Activated CD4-positive, alpha-beta T cell treated with anti-CD3 and anti-CD28 coated beads, Interleukin-2, Interleukin-6, amounts not matched to agents 100 ng/mL and 50 ng/mL, durations not matched to agents 16 hours and 8 hours (primary cell): ENCODE measurements around the gene KCNC3.
"Not testable (repeated sequence)": the region's sequence is repeated elsewhere in the genome, so short reads cannot be mapped to it uniquely, and the experiment has no call there.

Source experiments
- DNase-seq: peaks from one replicate; pipeline ENCODE4 v3.0.0-alpha.2; 2020

Gene KCNC3

DNA sequence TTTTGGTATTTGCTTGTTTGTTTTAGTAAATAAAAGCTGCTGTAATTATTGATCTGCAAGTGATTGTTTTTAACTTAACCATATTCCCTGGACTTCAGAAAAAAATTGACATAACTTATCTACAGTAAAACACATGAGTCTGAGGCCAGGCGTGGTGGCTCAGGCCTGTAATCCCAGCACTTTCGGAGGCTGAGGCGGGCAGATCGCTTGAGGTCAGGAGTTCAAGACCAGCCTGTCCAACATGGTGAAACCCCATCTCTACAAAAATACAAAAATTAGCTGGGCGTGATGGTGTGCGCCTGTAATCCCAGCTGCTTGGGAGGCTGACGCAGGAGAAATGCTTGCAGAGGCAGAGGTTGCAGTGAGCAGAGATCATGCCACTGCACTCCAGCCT, 24.3 kb upstream of the KCNC3 start:
- DNase-seq = not testable (repeated sequence)

DNA sequence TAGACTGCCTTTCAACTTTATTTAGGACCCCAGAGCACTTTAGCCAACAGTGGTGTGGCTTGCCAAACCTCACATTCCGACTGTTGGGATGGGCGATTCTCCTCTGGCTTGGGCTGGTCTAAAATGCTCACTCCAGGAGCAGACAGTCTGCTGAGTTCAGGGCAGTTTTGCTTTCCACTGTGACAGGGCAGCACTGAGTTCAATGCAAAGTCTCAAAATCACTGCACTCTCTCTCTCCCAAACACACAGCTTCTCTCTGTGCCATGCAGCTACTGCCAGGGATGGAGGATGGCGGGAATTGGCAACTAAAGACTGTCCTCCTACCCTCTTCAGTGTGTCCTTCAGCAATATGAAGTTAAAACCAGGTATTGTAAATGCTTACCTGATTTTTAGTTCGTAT, 23.1 kb upstream of the KCNC3 start:
- DNase-seq = no peak

DNA sequence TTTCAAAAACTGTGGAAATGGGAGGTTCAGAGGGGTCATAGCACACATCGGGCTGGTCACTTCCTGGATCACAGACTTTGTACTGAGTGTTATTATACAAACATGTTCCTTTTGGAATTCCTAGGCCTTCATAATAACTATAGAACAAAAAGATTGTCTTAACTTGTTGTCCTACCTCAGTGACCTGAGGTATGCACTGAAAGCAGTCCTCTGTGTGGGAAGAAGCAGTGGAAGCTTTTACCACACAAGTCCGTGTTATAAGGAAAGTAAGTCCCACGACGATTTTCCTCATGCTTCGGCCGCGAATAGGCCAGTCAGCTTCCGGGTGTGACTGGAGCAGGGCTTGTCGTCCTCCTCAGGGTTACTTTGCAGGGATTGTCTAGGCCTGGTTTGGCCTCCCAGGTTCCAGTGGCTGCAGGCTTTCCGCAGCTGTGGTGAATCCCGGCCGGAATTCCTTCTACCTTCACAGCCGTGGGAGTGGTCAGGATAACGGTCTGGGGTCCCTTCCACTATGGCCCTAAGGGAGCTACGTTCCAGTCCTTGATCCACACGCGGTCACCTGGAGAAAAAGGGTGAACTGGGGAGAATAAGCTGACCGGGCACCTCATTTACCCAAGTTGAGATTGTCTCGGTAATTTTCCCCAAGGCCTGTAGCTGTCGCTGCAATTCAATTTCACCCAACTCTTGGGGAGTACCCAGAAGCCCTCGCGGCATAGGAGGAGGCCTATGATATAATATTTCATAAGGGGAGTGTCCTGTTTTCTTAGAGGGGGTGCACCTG, 20.3 kb upstream of the KCNC3 start:
- no peak for DNase-seq

DNA sequence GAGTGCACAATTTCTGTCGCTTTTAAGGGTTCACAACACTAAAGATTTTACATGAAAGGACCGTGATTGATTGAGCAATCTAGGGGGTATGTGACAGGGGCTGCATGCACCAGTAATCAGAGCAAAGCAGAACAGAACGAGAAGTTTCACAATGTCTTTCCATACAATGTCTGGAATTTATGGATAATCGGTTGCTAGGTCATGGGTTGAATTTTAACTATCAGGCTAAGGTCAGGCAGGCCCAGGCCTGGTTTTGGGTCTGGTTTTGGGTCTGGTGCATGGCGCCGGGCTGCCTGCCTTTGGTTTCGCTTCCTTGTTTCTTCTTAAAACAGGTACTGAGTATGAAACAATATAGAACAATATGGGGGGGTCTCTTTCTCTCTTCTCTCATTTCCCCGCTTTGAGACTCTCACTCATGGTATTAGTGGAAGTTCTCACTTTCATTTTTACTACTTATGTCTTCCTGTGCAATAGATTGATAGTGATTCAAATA, 18.0 kb upstream of the KCNC3 start:
- DNase-seq = peak; percentile 78

DNA sequence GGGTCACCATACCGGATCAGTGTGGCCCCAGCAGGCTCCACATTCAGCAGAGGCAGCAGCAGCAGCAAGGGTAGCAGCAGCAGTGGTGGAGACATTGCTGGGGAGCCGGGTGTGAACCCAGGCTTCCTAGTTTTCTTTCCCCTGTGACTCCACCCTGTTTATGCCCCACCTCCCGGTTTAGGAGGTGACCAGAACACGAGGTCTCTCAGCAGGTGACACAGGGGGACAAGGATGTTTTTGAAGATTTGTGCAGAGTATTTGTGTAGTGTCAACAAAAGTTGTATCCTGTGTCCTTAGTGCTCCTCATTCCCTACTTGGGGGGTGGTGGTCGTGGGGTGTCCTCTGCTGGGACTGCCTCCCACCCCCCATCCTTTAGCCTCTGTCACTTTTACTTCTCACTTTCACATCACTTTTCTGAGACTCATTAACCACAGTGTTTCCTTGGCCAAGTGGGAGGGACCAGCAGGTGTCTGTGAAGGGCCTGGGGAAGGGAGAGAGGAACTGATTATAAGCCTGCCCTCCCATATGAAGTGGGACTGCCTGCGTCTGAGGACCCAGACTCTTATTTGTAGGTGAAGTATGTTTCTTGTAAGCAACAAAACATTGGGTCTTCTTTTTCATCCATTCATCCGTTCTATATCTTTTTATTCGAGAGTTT, 15.6 kb upstream of the KCNC3 start:
- peak; percentile 56 for DNase-seq

DNA sequence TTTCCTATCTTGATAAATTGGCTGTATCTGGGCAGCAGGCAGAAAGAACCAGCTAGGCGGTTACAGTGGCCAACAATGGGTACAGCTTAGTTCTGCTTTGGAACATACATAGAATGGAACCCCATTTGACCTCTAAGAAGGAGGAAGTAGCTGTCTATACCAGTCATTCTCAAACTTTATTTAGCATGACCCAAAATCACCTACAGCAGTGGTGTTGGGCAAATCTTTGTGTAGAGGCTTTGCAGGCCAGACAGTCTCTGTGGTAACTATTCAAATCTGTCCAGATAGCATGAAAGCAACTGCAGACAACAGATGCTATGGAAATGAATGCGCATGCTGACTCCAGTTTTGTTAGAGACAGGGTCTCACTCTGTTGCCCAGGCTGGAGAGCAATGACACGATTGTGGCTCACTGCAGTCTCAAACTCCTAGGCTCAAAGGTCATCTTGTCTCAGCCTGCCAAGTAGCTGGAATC, 12.0 kb upstream of the KCNC3 start:
- DNase-seq = peak; percentile 53

DNA sequence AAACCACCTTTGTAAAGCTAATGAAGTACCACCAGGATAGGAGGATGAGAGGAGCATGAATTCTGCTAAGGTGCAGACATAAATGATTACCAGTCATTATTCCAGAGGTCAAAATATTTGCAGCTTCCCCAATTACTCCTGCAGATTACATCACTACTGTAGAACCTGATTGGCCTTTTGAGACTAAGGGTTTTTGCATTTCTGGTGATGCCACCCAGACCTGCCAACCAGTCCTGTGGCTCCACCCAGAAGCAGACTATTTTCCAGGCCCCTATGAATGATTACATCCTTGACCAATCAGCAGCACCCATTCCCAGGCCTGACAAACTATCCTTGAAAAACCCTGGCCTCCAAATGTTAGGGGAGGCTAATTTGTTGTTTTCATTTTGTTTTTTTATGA, 11.2 kb upstream of the KCNC3 start:
- DNase-seq = no peak

DNA sequence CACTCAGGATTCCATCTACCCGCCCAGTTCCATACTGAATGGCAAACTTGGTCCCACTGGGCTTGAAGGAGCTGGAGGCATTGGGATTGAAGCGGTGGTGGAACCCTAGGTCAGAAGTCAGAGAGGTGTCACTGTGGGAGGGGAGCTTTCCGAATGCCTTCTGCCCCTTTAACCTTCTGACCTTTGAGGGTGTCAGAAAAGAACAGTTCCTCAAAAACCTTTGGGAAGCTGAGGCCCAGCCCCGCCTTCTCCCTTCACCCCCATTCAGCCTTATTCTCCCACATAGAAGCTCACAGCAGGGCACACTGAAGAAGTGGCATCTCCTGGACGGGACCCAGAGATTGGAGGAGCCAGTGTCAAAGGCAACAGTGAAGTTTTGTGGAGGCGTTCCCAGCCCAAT, 7.9 kb upstream of the KCNC3 start:
- not testable (repeated sequence) for DNase-seq

DNA sequence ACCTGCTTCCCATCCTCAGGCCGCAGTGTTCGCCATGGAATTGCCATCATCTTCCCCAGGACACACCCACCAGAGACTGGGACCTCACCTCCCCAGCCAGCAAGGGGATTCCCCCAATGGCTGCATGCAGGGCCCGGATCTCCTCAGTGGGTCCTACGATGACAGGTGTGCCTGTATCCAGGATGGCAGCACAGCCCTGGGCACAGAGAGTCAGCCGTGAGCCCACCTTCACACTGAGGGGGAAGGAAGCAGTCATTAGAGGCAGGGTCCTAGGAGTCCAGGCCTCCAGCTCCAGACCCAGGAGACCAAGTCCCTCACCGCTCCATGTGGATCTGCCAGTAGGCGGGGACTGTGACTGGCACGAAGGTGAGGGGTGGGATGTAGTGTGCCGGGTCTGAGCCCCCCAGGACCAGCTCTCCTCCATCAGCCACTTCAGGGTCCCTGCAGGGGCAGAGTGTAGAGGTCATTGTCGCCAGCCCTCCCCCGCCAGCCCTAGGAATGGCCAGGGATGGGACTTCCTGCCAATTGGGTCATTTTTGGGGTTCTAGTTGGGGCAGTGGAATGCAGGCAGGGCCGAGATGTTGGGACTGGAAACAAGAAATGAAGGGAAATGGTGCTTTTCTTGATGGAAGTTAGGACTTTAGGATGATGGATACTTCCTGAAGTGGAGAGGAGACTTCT, 5.7 kb upstream of the KCNC3 start:
- DNase-seq = no peak

DNA sequence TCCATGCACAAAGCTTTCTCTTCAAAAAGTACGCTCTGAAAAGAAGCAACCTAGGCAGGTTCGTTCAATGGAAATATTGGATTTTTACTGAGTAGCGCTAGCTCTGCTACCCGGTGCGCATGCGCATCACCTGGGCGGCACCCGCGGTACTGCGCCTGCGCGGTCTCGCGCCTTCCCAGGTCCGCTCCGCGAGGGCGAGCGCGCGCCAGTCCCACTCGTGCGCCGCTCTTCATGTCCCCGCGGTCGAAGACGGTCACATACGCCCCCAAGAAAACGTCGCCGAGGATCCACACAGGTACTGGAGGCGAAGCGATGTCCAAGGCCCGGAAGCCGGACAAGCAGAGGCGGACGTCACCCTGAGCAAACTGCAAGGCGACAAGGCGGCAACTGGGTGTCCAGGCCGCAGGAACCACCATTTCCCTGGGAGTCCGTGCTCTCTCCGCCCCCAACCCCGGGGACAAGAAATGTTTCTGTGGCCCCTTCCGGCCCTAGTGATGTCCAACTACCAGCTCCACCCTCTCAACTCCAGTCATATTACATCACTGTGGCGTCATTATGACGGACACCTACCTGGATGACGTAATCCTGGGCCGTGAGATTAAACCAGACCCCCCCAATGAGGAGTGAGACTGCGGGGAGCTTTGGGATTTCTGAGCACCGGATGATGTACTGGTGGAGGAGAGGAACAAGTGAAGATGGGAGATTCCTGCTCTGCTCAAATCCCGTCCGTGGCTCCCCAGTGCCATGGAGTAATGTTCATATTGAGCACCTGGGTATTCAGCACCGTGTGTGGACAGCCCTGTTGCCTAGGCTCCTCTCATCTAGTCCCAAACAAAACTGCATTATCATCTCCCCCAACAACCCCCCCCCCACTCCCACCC, 4.8 kb upstream of the KCNC3 start:
- DNase-seq = peak; percentile 87

DNA sequence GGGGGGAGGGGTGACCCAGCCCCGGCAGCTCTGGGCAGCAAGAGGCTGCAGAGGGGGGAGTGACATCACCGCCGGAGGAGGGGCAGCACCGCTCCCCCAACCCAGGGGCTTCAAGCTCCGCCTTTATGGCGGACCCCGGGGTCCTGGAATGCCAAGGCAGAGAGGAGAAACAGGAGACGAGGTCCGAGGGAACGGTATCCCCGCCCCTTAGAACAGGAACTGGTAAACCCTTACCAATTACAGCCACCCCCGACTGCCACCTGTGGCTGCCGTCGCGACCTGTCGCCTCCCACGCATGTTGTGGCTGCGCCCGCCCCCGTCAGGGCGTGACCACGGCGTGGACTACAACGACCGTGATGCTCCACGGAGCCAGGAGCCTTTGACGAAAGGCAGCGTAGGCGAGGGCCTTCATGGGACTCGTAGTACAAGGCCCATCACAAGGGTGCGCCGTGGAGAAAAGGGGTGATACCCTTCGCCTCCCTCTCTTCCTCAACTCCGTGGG, 4.1 kb upstream of the KCNC3 start:
- DNase-seq = peak; percentile 95

DNA sequence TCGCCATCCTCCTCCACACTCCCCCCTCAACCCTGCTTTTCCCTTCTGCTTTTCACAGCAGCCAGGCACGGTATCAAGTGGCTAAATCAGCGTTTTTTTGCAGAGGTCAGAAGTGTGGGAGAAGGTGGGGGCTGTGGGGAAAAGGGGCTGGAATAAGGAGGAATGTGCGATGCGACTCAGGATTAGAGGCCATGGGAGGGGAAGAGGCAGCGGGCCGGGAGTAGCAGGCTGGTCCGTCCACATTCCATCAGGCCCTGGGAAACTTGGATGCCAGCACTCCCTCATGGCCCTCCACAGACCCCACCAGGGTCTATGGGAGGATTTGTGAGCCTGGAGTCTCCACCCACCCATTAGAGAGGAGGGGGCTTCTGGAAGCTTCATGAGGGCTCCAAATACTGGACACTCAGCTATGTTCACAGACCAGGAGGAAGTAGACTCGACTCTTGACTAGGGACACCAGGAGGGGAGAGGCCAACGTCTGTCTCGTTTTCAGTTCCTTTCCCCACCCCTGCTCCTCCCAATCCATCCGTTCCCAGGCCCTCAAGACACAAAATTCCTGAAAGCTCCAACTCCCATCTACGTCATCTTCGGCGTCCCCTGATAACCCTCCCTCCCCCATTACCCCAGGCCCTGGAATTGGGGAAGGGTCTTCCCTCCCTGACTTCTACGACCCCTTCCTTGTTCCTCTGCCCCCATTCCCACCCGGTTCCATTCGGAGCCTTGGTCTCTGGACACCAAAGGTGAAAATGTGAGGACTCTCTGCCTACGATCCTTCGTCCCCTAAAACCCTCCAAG, 3.3 kb upstream of the KCNC3 start:
- DNase-seq = no peak

DNA sequence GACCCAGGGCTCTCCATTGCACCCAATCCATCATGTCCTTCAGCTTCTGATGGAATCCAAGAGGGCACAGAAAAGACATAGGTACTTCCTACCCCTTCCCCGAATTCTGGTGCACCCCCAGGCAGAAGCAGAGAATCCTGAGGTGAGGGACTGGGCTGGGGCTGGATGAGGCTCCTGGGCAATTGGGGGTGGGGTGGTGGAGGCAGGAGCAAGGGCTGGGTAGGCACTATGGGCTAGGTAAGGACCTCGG, 2.7 kb upstream of the KCNC3 start:
- no peak for DNase-seq

DNA sequence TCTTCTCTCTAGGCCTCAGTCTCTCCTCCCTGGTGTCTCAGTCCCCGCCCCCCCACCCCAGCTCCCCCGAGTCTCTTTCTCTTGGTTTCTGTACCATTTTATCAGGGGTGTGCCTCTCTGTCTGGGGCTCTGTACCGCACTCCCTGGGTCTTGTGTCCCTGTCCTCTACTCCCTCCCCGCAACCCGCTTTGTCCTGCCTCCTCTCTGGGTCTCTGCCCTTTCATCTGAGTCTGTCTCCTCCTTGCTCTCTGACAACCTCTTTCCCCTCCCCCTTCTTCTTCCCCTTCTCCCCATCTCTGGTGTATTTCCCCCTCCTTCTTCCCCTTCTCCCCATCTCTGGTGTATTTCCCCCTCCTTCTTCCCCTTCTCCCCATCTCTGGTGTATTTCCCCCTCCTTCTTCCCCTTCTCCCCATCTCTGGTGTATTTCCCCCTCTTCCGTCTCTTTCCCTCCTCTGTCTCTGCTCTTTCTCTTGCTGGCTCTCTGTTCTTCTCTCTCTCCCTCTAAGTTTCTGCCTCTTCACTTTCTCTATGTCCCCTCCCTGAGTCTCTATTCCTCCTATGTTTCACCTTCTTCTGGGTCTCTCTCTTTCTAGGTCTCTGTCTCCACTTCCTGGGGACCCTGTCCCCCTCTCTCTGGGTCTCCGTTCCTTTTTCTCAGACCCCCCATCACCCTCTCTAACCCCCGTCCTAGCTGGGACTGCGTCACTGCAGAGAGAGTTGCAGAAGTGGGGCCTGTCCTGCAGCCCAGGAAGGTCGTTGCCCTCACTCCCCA, 2.2 kb upstream of the KCNC3 start:
- DNase-seq = no peak

DNA sequence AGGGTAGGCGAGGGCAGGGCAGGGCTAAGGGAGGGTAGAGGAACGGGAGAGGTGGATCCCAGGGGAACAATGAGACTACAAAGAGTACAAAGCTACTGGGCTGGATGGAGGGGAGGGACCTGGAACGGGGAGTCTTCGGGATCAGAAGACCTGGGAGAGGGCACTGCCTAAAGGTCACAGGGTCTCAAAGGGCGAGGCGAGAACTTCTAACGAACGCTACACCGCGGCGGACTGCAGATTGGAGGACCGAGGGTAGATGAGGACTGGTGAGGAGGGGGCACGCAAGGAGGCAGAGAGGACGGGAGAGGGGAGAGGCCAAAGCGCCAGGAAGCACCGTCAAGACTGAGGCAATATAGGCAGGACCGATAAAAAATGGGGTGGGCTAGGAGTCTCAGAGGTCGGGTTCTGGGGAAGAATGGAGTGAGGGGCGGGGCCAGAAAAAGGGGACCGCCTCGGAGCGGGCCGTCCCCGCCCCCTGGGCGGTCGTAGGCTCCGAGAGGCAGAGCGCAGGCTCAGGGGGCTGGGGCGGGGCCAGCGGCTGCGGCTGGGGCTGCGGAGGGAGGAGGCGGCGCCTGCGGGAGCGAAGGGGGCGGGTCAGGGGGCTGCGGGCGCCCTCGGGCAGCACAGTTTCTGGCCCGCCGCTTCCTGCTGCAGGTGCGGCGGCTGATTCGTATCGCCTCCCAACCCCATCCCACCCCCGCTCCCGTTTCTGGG, 1.3 kb upstream of the KCNC3 start:
- DNase-seq = peak; percentile 95

DNA sequence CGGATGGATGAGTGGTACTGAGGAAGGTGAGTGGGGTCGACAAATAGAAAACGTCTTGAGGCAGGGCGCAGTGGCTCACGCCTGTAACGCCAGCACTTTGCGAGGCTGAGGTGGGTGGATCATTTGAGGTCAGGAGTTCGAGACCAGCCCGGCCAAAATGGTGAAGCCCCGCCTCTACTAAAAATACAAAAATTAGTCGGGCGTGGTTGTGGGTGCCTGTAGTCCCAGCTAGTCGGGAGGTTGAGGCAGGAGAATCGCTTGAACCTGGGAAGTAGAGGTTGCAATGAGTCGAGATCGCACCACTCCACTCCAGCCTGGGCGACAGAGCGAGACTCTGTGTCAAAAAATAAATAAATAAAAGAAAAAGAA, 733 bp upstream of the KCNC3 start:
- not testable (repeated sequence) for DNase-seq

DNA sequence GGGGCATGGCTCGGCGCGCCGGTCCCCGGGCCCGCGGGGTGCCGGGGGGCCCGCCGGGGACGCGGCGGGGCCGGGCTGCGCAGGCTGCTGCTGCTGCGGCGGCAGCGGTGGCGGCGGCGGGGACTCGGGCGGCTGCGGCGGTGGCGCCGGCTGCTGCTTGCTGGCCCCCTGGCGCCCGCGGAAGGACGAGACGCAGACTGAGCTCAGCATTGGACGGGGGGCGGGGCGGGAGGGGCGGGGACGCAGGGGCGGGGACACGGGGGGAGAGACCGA, 368 bp downstream of the KCNC3 start:
- DNase-seq = no peak

DNA sequence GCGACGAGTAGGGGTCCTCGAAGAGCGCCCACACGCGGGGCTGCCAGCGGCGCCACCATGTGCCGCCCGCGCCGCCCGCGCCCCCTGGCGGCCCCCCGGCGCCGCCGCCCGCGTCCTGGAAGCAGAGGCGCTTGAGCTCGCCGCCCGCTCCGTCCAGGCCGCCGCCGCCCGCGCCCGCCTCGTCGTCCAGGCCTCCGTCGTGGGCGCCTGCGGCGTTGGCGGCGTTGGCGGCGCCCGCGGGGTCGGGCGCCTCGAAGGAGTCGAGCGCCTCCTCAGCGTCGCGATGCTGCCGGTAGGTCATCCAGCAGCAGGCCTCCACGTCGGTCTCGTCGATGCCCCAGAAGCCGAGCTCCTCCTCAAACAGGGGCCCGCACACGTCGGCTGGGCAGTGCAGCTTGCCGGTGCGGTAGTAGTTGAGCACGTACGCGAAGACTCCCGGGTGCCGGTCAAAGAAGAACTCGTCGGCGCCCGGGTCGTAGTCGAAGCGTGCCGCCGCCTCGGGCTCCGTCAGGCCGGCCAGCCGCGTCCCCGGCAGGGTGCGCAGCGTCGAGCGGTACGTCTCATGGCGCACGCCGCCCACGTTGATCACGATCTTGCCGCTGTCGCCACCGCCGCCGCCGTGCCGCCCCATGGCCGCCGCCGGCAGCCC, 829 bp downstream of the KCNC3 start:
- peak; percentile 52 for DNase-seq

DNA sequence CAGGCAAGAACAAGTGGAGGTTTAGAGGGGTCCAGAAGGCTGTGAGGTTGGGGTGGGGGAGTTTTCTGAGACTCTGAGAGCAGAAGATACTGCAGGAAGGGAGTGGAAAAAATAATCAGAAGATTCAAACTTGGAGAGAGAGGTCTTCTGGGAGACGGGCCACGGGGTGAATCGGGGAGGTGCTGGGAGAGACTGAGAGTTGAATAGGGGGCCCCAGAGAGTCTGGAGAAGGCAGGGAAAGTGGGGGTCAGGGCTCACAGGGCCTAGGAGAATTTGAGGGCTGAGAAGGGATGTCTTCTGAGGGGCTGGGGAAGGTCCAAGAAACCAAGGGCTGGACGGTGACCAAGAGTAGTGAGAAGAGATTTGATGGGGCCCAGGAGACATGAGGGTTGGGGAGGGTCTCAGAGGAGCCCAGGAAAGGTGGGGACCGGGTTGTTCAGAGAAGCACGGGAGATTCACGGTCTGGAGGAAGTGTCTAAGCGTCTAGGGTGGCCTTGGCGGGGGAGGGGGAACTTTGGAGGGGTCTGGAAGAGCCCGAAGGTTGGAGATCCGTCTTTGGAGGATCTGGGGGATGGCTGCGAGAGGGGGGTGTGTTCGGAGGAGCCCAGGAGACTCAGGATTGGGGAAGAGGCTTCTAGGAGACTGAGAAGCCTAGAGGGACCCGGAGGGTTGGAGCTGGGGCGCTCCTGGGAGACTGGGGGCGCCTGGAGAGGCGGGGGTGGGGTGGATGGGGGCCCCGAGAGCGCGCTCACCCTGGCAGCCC, 1.5 kb downstream of the KCNC3 start:
- DNase-seq = no peak

DNA sequence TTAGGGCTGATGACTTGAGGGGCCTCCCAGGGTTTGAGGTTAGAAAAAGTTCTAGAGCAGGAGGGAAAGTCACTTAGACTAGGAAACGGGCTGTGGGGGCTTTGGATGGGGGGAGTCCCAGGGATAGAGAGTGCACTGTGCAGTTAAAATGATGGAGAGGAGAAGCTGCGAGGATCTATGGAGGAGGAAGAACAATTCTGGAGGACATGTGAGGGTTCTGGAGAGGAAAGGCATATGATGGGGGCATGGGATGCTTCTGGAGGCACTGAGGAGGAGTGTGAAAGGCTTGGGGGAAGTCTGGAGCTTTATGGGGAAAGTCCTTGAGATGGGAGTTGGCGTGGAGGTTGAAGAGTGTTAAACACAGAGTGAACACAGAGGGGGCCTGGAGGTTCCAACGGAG, 2.2 kb downstream of the KCNC3 start:
- DNase-seq = no peak
